Pons (tissue), 1 donor: Measurements from ENCODE around the gene CPZ.

Experiments
- DNase-seq: peaks from one replicate; pipeline ENCODE4 v3.0.0-alpha.2; 2016; ENCODE audit warnings: low spot score

CPZ gene

DNA sequence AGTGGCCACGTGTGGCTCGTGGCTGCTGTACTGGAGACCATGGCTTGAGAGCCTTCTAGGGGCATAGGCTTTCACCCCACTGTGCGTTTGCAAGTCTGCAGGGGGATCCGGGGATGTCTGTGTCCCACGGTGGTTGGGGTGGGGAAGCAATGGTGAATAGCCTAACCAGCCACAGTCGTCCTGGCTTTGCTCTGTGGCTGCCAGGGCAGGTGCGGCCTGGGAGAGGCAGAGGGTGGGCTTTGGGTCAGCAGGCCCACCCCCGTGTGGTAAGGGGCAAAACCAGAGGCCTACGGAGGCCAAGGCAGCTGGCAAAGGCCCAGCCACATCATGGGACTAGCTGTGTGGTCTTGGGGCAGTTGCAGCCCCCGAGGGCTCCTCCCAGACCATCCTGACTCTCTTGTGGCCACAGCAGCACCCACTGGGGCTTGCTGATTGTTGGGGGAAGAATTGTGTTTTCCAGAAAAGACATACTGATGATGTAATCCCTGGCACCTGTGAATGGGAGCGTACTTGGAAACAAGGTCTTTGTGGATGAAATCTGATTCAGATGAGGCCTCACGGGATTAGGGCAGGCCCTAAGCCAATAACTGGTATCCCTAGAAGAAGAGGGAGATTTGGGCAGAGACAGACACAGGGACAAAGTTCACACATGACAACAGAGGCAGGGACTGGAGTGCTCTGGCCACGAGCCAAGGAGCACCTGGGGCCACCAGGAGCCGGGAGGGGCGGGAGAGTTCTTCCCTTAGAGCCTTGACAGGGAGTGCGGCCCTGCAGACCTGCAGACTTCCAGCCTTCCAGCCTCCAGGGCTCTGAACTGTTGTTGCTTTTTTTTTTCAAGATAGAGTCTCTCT is 2.9 kb downstream of the CPZ start:
- no peak for DNase-seq

DNA sequence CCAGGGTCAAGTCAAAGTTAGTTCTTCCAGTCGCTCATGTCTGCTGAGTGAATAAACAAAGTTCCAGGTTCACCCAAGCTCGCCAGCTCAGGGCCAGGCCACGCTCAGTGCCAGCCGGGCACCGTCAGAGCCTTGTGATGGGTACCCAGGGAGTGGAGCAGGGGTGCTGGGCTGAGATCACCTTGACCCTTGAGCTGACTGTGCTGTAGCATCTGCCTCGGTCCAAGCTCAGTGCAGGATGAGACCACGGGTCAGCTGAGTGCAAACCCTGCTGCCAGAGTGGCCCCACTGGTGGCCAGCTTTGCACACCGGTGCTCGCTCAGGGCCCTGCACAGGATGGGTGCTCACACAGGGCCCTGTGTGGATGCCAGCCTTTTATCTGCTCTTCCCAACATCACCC is 4.3 kb downstream of the CPZ start:
- no peak for DNase-seq

DNA sequence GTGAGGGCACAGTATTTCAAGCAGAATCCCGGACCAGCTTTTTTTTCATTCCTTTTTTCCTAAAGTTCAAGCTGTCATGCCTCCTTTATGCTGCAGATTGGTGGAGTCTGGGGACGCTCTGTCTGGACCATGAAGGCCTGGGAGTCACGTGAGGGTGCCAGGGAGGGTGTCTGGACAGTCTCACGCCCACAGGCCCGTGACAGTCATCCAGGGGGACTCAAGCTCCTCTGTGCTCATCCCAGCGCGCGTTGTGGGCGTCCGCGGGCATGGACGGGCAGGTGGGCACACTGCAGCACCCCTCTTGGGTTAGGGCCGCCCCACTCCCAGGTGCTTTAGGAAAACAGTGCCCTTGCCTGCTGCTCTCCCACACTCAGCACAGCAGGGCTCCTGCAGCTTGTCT is 4.8 kb downstream of the CPZ start:
- no peak for DNase-seq

DNA sequence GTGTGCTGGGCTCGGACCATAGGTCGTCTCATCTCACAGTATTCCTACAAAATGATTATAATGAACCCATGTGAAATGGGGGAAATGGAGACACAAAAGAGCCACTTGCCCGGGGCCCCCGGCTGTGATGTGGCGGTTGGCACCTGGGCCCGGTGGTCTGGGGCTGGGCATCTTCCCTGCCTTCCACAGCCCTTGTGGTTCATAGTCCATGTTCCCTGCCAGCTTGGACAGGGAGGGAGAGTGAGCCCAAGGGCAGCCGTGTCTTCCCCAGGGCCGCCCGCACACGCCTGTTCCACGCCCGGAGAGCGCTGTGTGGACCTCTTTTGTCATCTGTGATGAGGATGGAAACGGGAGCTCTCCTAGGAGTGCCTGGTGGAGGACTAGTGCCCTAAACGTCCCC is 5.2 kb downstream of the CPZ start:
- DNase-seq = no peak

DNA sequence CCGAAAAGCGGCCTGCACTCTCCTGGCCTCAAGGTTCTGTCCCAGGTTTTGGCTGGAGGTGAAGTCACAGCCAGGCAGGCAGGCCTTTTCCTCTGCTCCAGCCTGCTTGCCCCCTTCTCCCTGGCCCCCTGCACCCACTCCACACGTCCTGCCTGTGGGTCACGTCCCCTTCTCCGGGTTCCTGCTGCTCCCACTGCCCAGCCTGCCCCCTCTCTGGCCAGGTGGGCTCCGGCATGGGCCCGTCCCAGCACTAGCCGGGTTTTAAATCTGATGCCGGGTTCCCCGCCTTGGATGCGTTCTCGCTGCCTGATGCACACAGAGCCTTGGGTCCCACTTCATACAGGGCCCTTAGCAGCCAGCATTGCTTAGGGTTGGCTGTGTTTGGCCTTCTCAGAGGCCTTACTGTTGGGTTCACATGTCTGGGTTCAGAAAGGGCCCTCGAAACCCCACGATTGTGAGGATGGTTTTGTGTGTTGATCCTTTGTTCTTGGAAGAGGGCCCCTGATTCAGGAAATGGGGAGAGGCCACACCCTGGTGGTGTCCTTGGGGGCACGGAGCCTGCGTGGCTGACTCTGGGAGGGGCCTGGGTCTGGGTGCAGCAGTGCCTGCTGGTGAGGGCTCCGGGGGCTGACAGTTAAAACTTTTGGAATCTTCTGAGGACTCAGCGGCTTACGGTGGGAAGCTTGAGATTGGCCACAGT is 6.0 kb downstream of the CPZ start:
- DNase-seq = no peak

DNA sequence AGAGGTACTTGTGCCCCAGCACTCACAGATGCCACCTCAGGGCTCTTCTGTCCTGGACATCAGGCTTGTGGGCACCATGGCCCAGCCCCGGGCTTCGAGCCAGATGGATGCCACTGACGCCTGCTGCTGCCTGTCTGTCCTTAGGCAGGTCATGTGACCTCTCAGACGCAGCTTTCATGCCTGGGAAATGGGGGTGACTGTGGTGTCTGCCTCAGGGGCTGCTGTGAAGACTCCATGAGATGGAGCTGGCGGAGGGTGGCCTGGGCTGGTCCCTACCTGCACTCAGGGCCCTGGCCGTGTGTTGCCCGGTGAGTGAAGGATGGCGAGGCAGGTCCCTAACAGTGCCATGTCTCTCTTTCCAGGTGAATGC is 6.5 kb downstream of the CPZ start:
- DNase-seq = no peak

DNA sequence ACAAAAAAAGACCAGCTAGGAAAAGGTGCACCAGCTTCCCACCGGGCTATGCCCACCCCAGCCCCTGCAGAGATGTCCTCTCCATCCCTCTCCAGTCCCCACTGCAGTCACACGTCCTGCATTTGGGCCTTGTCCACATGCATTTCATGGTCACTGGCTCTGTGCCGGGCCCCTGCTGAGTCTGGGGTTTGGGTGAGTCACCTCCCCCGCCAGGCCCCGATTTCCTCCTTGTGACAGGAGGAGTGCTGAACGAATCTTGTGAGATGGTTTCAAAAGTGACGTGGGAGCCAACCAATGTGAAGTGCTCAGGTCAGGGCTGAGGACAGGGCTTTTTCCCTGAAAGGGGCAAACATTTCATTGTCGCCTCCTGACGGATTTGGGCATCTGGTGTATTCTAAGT is 7.1 kb downstream of the CPZ start:
- peak; percentile 7 for DNase-seq

DNA sequence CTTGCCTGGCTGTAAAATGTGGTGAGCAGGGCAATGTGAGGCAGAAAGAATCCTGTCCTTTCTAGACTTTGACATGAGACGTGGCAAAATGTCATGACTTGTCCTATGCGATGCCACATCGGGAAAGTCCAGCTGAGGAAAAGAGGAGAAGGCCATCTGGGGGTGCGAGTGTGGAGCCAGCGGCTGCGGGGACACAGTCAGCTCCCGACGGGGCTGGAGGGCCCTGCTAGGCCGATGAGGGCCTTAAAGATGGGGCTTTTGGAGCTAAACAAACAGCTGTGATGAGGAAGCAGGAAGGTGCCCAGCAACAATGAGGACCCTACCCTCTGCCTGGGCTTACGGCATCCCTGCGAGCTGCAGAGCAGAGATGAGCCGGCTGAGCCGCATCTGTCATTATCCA is 7.7 kb downstream of the CPZ start:
- no peak for DNase-seq

DNA sequence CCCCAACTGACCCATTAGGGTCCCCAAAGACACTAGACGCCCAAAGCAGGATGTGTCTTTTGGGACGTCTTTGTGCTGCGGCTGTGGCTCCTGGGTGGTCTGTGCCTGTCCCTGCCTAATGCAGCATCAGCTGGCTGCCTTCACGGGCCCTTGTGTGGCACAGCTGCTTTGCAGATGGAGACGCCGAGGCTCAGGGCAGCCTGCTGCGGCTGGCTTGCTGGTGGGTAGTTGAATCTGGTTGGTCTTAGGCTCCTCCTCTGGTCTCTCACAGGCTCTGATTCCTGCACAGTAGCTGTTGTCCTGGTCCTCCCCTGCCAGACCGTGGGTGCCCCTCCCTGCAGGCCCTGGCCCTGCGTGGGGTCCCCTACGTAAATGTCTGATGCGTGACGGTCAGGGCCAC is 8.1 kb downstream of the CPZ start:
- DNase-seq = no peak

DNA sequence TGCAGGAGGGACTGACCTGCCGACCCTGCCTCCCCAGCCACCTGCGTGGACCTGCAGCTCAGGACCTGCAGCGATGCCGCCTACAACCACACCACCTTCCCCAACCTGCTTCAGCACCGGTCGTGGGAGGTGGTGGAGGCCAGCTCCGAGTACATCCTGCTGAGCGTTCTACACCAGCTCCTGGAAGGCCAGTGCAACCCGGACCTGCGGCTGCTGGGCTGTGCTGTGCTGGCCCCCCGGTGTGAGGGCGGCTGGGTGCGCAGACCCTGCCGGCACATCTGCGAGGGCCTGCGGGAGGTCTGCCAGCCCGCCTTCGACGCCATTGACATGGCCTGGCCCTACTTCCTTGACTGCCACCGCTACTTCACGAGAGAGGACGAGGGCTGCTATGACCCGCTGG is 8.5 kb downstream of the CPZ start:
- DNase-seq = no peak

DNA sequence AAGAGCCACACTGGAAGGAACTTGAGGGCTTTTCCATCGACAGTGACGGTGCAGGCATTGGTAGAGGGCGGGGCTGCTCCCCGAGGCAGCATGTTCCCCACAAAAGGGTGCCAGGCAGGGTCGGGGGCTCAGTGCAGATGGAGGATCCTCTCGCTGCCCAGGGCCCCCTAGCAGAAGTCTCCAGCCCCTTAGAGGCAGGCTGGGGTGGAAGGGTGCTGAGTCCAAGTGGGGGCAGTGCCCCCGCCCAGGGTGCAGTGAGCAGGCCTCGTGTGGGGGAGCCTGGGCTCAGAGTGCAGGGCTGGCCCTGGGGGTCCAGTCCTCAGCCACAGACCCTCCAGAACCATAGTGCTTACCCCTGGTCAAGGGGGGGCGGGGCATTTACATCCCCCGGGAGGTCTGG is 9.0 kb downstream of the CPZ start:
- no peak for DNase-seq

DNA sequence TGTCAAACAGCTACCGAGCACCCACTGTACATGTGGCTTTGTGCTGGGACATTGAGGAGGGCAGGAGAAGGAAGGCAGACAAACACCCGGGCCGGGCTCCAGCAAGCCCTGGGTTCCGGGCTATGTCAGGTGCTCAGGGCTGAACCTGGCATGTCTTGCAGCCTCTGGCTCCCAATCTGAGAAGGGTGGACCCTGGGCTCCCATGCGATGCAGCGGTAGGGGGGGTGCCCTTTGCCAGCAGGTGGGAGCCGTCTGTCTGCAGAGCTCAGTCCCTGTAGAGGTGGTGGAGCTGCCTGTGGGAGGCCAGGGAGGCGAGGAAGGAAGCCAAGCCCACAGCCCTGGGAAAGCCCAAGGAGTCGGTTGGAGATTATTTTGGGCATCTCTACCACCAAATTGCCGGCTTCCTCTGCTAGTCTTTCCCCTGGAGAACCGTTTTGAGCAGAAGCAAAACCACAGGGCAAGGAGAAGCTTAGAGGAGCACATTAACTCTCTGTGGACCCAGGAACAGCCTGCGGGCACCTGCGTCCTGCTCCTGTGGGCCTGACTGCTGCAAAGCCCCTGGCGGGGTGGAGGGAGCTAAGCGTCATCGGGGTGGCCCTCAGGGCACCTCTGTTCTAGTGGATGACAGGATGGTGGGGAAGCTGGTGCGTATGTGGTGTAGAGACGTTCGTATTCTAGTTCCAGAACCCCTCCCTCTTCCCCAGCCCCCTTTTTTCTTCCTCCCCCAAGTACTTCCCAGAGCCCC is 10.3 kb downstream of the CPZ start:
- no peak for DNase-seq

DNA sequence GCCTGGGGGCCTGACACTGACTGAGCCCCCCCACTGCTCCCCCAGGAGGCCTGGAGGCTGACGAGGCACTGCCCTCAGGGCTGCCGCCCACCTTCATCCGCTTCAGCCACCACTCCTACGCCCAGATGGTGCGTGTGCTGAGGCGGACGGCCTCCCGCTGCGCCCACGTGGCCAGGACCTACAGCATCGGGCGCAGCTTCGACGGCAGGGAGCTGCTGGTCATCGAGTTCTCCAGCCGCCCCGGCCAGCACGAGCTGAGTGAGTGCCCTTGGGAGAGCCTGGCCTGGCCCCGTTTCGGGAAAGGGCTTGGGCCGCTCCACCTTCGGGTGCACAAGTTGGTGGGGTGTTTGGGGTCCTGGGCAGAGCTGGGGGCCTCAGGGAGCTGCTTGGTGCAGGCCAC is 11.4 kb downstream of the CPZ start:
- DNase-seq = no peak

DNA sequence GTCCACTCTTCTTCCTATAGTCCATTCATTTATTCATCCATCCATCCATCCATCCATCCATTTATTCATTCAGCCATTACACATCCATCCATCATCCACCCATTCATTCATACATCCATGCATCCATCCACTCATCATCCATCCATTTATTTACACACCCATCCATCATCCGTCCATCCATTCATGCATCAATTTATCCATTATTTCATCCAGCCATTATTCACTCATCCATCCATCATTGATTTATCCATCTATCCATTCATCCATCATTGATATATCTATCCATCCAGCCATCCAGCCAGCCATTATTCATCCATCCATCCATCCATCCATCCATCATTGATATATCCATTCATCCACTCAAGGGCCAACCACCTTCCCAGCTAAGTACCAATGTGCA is 12.7 kb downstream of the CPZ start:
- DNase-seq = no peak

DNA sequence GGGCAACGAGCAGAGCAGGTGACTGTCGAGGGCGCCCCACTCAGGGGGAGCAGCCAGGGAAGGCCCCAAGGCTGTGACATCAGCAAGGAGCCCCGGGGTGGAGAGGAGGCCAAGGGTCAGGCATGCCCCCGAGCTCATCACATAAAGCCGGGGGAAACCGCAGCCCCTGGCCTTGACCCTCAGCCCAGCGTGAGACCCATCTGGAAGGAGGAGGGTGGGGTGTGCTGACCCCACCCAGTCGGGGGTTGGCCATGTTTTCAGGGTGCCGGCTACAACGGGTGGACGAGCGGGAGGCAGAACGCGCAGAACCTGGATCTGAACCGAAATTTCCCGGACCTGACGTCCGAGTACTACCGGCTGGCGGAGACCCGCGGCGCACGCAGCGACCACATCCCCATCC is 13.9 kb downstream of the CPZ start:
- no peak for DNase-seq

DNA sequence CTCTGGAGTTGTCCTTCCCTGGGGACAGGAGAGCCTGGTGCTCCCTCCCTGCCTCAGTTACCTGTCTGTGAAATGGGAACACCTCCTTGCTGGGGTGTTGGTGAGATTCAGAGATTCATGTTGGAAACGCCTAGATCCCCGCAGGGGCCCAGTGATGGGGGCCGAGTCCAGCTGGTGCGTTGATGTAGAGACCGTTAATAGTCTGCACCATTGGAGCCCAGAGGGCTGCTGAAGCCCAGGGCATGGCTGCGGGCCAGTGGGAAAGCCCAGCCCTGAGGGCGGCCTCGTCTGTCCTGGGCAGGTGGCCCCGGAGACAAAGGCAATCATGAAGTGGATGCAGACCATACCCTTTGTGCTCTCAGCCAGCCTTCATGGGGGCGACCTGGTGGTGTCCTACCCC is 14.4 kb downstream of the CPZ start:
- DNase-seq = no peak

DNA sequence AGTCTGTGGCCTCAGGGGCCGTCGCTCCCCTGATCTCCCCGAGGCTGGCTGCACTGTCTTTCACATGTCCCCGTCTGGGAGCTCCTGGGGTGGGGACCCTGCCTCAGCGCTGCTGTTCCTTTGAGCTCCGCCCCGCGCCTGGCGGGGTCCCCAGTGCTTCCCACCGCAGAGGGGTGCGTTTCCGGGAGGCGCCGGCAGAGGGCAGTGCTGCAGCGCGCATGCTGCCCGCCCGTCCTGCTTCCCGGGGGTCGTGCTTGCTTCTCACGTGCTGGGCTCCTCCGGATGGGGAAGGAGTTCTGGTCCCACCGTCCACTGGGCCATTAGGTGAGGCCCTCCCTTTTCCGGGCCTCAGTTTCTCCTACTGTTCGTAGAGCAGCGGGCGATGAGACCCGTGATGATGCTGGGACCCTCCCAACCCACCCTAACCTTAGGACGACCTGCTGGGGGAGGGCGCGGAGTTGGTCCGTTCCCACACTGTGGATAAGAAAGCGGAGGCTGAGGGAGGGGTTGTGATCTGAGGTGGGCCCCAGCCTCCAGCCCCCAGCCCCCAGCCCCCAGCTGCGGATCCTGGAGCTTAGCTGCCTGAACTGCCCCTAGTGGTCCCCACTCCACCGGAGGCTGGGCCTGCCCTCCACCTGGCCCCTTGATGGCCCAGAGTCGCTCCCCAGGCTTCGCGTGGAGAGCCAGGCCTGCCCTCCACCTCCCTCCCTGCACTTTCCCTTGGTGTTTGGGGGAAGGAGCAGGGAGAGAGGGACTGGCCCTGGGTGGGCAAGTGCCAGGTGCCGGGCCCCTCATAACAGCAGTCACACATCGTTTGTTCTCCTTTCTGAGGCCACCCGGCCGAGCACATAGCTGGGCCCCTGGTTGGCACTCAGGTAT is 15.3 kb downstream of the CPZ start:
- no peak for DNase-seq

DNA sequence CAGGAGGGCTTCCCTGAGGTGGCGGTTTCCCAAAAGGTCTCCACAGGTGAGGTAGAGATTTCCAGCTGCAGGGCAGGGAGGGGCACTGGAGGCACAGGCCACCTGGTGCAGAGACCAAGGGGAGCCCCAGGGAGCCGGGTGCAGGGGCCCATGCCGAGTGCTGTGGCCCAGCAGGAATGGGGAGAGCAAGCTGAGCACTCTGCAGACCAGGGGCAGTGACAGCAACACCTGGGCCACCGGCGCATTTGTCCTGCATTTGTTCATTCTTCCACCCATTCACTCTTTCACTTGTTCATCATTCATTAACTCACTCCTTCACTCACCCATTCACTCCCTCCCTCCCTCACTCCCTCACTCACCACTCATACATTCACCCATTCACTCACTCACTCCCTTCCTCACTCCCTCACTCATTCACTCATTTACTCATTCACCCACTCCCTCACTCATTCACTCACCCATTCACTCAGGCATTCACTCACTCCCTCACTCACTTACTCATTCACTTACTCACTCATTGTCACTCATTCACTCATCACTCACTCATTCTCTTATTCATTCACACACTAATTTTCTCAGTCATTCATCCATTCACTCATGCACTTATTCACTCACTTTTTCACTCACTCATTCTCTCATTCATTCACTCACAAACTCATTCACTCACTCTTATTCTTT is 16.3 kb downstream of the CPZ start:
- DNase-seq = no peak

DNA sequence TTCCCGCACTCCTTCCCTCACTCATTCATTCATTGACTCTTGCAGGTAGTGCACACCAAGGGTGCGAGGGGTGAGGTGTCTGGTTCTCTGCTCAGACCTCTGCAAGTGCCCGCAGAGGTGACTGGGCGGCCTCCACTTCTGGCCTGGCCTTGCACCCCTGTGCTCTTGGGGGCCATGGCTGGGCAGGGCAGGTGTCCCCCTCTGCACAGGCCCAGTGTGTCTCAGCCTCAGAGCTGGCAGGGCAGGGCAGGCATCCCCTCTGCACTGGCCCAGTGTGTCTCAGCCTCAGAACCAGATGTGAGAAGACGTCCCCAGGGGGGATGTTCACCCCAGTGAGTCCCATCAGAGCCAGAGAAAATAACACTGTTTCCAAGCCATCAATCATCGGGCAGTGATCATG is 16.8 kb downstream of the CPZ start:
- DNase-seq = no peak

DNA sequence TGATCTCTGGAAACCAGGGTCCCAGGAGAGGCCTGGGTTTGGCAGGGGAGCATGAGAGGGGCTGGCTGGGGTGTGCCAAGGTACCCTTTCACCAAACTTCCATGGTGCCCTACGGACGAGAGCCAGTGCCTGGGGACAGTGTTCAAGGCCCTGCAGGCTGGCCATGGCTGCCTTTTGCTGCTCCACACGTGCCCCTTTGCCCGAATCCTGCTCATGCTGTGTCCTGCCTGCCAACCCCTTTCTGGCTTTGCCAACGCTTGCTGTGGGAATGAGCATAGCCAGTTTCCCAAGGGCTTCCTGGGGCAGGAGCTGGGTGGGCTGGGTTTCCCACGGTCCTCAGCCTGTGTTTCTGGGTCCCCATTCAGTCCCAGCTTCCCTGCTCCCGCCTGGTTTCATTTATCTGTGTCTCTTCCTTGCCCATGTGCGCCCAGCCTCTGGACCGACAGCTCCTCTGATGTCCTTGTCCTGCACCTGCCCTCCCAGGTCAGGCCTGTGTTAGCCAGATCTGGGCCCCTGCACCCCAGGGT is 17.3 kb downstream of the CPZ start:
- no peak for DNase-seq

DNA sequence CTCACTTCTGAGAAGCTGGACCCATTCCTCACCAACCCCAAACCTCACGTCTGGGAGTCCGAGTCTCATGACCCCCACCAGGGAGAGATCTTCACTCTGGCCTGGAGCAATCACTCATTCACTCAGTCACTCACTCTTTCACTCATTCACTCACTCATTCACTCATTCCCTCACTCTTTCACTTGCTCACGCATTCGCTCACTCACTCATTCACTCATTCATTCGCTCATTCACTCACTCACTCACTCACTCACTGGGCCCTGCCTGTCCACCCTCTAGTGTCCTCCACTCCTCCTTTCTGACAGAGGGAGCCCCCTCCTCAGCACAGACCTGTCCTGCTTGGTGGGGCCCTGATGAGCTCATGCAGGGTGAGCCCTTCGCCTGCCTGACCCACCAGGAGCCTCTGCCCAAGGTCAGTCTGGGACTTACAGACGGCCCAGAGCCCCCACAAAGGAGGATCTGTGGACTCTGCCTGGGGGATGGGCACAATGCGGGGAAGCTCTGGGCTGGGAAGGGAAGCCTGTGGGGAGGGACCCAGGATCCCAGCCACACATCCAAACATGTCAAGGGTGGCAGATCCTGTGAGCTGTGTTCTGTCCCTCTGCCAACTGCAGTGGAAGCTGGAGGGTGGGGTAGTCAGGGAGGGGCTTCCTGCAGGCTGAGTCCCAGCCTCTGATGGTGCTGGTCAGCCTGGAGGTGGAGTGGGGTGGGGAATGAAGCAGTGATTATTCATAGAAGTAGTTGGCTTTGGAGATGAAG is 18.5 kb downstream of the CPZ start:
- DNase-seq = no peak
